Thyroid gland (tissue), 4 donors: Measurements from ENCODE around the gene NMUR2. TPM values are rescaled to one million over a fixed set of nuclear protein-coding genes. Genes with fewer than 3 reads are reported as not detected.

Experiments used
- DNase-seq, 2 donors: peaks; one replicate each; pipeline ENCODE4 v3.0.0-alpha.2; 2019
- H3K27ac ChIP-seq, 3 donors: fragments of 200-600 bp; sonication (generic); 1 replicate in 2 of 3; 2 replicates in 1 of 3; pipeline ENCODE4 v1.5.1; 2016 to 2019; ENCODE audit warnings: mild to moderate bottlenecking in 1 of 3, moderate library complexity in 1 of 3
- H3K27me3 ChIP-seq: fragments of 200-600 bp; sonication (generic); one replicate; pipeline ENCODE4 v1.5.1; 2019
- H3K36me3 ChIP-seq, 2 donors: fragments of 200-600 bp; sonication (generic); one replicate each; pipeline ENCODE4 v1.5.1; 2016 to 2019
- H3K4me1 ChIP-seq, 2 donors: fragments of 200-600 bp; sonication (generic); one replicate each; pipeline ENCODE4 v1.5.1; 2017 to 2019
- H3K4me3 ChIP-seq, 3 donors: fragments of 200-600 bp; sonication (generic); replicated peaks in 1 of 3; 1 replicate in 2 of 3; 2 replicates in 1 of 3; pipeline ENCODE4 v1.5.1; 2016; ENCODE audit warnings: mild to moderate bottlenecking in 1 of 3
- H3K9me3 ChIP-seq: fragments of 200-600 bp; sonication (generic); one replicate; pipeline ENCODE4 v1.5.1; 2017
- POLR2A ChIP-seq, 2 donors: fragments of 450-650 bp; IDR thresholded peaks; one replicate each; pipeline ENCODE4 v1.6.1; 2017; ENCODE audit warnings: antibody characterized with exemption in 2 of 2, mild to moderate bottlenecking in 2 of 2, moderate library complexity in 1 of 2
- WGBS, 2 donors: methylation state at CpG; one replicate each; pipeline ENCODE4 v1.1.5; 2017; 5-methylcytosine and 5-hydroxymethylcytosine counted together
- intact Hi-C: fragments of 100-400 bp; cut with DNase I; formaldehyde crosslinking; loops from one replicate; pipeline ENCODE4 v1.15.1; 2023
- total RNA-seq, 4 donors: library from RNA; depleted of rRNA; stranded (reverse); fragments of >200 nt; gene quantifications; one replicate each; pipeline ENCODE4 v1.2.3, GENCODE V29; 2016
- TF ChIP-seq, protein P1 (sequence below), 6 experiments: fragments of 200-600 bp in 3 of 6; fragments of 450-650 bp in 3 of 6; sonication (generic) in 3 of 6; IDR thresholded peaks; one replicate each; pipeline ENCODE4 v1.5.1; 2016 to 2019; ENCODE audit warnings: antibody characterized with exemption in 6 of 6, mild to moderate bottlenecking in 2 of 6, inconsistent platforms in 1 of 6, moderate library complexity in 1 of 6

The NMUR2 gene
- total RNA-seq, 4 donors from 2014 or later, result 0.42 to 1.9 (median 0.59) TPM; not detected in 1

DNA sequence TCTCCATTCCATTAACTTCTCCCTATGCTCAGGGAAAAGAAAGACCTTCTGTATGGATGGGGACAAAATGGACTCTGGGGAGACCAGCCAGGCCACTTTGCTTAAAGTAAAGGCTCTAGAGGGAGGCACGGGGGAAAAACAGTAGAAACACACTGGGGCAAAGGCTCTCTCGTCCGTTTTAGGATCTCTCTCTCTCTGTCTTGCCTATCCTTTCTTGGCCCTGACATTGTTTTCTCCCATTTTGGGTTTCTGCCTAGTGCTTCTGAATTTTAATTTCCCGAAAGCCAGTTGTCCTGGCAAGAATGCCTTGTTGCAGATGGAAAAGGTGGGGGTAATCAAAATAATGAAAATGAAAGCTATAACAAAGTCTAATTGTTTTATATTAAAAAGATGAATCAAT lies 28.2 kb downstream of the NMUR2 start:
- intact Hi-C loops, result no loop called here
- WGBS, 2 donors, result 73 to 75% methylated on average over 4 of the region's 4 CpGs
- no peaks in the 10 kb centered on the region for H3K27me3 ChIP-seq

GRCh38 chr5:152374711-152375275 lies 30.3 kb downstream of the NMUR2 start:
- intact Hi-C loops, result no loop called here
- 87 to 88% methylated on average over 1 of the region's 1 CpG for WGBS, 2 donors
- H3K36me3 ChIP-seq, result no peaks in the 10 kb centered on the region
- no peaks in the 10 kb centered on the region for H3K4me1 ChIP-seq
- H3K27me3 ChIP-seq, result no peaks in the 10 kb centered on the region
- TF ChIP-seq POLR2A (IDR thresholded peaks at IDR 0.05), result no peak
- TF ChIP-seq, protein P1, sequence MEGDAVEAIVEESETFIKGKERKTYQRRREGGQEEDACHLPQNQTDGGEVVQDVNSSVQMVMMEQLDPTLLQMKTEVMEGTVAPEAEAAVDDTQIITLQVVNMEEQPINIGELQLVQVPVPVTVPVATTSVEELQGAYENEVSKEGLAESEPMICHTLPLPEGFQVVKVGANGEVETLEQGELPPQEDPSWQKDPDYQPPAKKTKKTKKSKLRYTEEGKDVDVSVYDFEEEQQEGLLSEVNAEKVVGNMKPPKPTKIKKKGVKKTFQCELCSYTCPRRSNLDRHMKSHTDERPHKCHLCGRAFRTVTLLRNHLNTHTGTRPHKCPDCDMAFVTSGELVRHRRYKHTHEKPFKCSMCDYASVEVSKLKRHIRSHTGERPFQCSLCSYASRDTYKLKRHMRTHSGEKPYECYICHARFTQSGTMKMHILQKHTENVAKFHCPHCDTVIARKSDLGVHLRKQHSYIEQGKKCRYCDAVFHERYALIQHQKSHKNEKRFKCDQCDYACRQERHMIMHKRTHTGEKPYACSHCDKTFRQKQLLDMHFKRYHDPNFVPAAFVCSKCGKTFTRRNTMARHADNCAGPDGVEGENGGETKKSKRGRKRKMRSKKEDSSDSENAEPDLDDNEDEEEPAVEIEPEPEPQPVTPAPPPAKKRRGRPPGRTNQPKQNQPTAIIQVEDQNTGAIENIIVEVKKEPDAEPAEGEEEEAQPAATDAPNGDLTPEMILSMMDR (IDR thresholded peaks at IDR 0.05), result no peak
- no peaks in the 10 kb centered on the region for H3K9me3 ChIP-seq
- no peak for DNase-seq
- H3K27ac ChIP-seq, result no peak overlapping the region
- H3K4me3 ChIP-seq, result no peak overlapping the region

More for the DNA sequence above, 28.2 kb downstream of the NMUR2 start:
- Histone ChIP-seq H3K9me3 (no peaks in the 10 kb centered on the region), H3K4me3 (no peak overlapping the region), H3K27ac (no peak overlapping the region), H3K36me3 (no peaks in the 10 kb centered on the region), H3K4me1 (no peaks in the 10 kb centered on the region)
- TF ChIP-seq POLR2A (IDR thresholded peaks at IDR 0.05), result no peak
- TF ChIP-seq, protein P1 (IDR thresholded peaks at IDR 0.05), result no peak
- DNase-seq, result no peak

DNA sequence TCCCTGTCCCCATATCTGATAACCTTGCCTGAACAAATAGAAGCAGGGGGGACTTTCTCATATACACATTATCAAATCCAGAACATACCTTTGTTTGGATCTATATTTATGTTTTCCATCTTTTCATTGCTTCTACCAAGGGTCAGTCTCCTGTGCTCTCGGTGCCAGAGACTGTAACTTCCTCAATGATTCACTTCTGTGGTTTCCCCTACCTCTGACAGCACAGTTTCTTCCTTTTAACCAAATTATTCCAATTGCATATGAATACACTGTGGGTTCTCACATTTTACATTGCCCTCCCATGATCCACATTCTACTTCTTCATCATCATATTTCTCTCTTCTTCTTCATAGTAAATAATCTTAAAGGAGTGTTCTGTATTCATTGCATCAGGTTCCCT lies 32.2 kb downstream of the NMUR2 start:
- Histone ChIP-seq H3K36me3 (no peaks in the 10 kb centered on the region), H3K27ac (no peak overlapping the region), H3K27me3 (no peaks in the 10 kb centered on the region), H3K9me3 (no peaks in the 10 kb centered on the region), H3K4me1 (no peaks in the 10 kb centered on the region), H3K4me3 (no peak overlapping the region)
- 78 to 85% methylated on average over 1 of the region's 1 CpG for WGBS, 2 donors
- intact Hi-C loops, result no loop called here
- DNase-seq, result no peak
- no peak for TF ChIP-seq POLR2A (IDR thresholded peaks at IDR 0.05)
- TF ChIP-seq, protein P1 (IDR thresholded peaks at IDR 0.05), result no peak

DNA sequence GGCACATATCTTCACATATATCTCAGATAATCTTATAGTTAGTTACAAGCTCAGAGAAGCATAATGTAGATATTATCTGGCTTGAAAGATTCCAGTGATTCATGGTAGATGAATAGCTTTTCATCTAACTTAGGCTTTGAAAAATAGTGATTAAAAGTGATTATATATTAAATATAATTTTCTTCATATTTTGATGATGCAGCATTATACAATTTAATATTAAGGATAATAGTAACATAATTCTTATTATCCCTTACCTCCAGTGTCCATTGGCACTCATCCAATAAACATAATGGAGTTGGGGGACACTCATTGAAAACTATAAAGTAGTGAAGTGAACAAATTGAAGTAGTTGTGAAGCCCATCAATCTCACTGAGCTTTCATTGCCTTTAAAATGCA lies 35.8 kb downstream of the NMUR2 start:
- no peaks in the 10 kb centered on the region for H3K27me3 ChIP-seq
- intact Hi-C loops, result no loop called here
- H3K9me3 ChIP-seq, result no peaks in the 10 kb centered on the region
- no peak overlapping the region for H3K27ac ChIP-seq
- no peak for DNase-seq
- no peaks in the 10 kb centered on the region for H3K36me3 ChIP-seq
- no peak for TF ChIP-seq POLR2A (IDR thresholded peaks at IDR 0.05)
- TF ChIP-seq, protein P1 (IDR thresholded peaks at IDR 0.05), result no peak
- no peaks in the 10 kb centered on the region for H3K4me1 ChIP-seq
- no peak overlapping the region for H3K4me3 ChIP-seq

DNA sequence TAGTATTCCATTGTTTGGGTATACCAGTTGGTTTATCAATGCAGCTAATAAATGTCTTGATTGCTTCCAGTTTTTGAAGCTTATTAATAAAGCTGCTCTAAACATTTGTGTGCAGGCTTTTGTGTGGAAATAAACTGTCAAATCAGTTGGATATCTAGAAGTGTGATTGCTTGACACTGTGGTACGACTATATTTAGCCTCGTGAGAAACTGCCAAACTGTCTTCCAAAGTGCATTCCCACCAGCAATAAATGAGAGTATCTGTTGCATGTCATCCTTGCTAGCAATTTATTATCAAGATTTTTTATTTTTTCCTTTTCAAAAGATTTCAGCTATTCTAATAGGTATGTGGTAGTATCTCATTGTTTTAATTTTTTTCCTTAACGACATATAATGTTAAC lies 37.5 kb downstream of the NMUR2 start:
- TF ChIP-seq POLR2A (IDR thresholded peaks at IDR 0.05), result no peak
- TF ChIP-seq, protein P1 (IDR thresholded peaks at IDR 0.05), result no peak
- Histone ChIP-seq H3K36me3 (no peaks in the 10 kb centered on the region), H3K27ac (no peak overlapping the region), H3K4me1 (peaks cover 0 to 4% of the 10 kb centered on the region in 2 donors), H3K9me3 (no peaks in the 10 kb centered on the region), H3K4me3 (no peak overlapping the region), H3K27me3 (no peaks in the 10 kb centered on the region)
- DNase-seq, result no peak
- 81 to 86% methylated on average over 3 of the region's 3 CpGs for WGBS, 2 donors
- intact Hi-C loops, result no loop called here
